ENCODE data around the gene ATXN2.

- no peak for TF ChIP-seq EZH2 (IDR thresholded peaks at IDR 0.05; ENCODE audit: insufficient read depth, poor library complexity, severe bottlenecking)
- no peak for TF ChIP-seq EZH2phosphoT487 (IDR thresholded peaks at IDR 0.05; ENCODE audit: insufficient read depth, low read depth)
Measured at GRCh38 chr12:111453071-111453989, 145.8 kb downstream of the ATXN2 start.
